ENCODE data around the gene RAB17. TPM values are rescaled to one million over a fixed set of nuclear protein-coding genes. Genes with fewer than 3 reads are reported as not detected.
A peak's percentile ranks its signal among the peaks of the same experiment; 100 is the strongest.

RAB17 gene
- total and polyA plus RNA-seq, 8 donors: 19.2 to 130 (median 30.7) TPM

DNA sequence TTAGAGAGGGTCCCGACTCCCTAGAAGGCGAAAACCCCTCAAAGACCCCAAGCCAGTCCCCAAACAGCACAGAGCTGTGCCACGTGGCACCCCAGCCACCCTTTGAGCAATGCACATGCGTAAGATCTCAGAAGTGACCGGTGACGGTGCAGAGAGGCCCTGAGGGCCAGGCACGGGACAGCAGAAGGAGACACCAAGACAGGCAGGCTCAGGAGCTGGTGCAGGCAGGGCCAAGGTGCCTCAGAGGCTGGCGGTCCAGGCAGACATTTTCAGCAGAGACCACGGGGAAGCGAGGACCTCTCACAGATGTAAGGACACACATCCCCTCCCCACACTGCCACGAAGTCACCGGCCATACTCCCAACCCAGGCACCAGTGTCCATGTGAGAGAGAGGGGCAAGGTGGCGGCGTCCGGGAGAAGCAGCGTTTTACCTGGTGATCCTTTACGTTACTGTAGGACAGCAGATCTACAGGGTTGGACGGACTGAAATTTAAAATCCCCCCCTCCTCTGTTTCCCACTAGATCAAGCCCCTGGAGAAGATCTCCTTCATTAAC, 2.0 kb upstream of the RAB17 start:
- DNase-seq (peak in 1 of 6 donors; percentile 33), ATAC-seq (no peak), FAIRE-seq (no peak)
- 93 to 96% methylated on average over 18 of the region's 18 CpGs for WGBS, 2 donors
- H3K36me3 ChIP-seq: no peaks in the 10 kb centered on the region
- peaks cover 18 to 28% (median 23%) of the 10 kb centered on the region in 3 donors for H3K4me1 ChIP-seq
- TF ChIP-seq CTCF (IDR thresholded peaks at IDR 0.05): no peak
- no peaks in the 10 kb centered on the region for H3K9me3 ChIP-seq
- peak overlapping the region in 2 of 4 donors; percentile 88 to 94 for H3K27ac ChIP-seq
- H3K4me3 ChIP-seq: no peak overlapping the region
- intact Hi-C loops (cut with DNase I): no loop called here
- no peaks in the 10 kb centered on the region for H3K27me3 ChIP-seq

GRCh38 chr2:237591141-237591881, 777 bp upstream of the RAB17 start:
- Histone ChIP-seq H3K36me3 (no peaks in the 10 kb centered on the region), H3K4me1 (peaks cover 18 to 31% (median 23%) of the 10 kb centered on the region in 3 donors), H3K4me3 (peak overlapping the region in 3 of 4 donors; percentile 27 to 44 (median 37)), H3K9me3 (no peaks in the 10 kb centered on the region), H3K27me3 (no peaks in the 10 kb centered on the region), H3K27ac (peak overlapping the region; percentile 69 to 94 (median 82))
- no peak for FAIRE-seq
- WGBS, 2 donors: 14 to 18% methylated on average over 19 of the region's 19 CpGs
- TF ChIP-seq CTCF (IDR thresholded peaks at IDR 0.05): no peak
- peak in 3 of 4 donors; percentile 2 to 15 (median 6) for ATAC-seq
- DNase-seq: peak in 5 of 6 donors; percentile 47 to 89 (median 86)
- intact Hi-C loops (cut with DNase I): no loop called here

- FAIRE-seq: no peak
- Histone ChIP-seq H3K4me3 (no peak overlapping the region), H3K27ac (no peak overlapping the region), H3K9me3 (no peaks in the 10 kb centered on the region), H3K36me3 (no peaks in the 10 kb centered on the region), H3K27me3 (no peaks in the 10 kb centered on the region), H3K4me1 (peaks cover 3 to 21% (median 8%) of the 10 kb centered on the region in 3 donors)
- WGBS, 2 donors: 71 to 78% methylated on average over 9 of the region's 9 CpGs
- peak in 2 of 6 donors; percentile 14 to 37 for DNase-seq
- intact Hi-C loops (cut with DNase I): no loop called here
- ATAC-seq: no peak
- no peak for TF ChIP-seq CTCF (IDR thresholded peaks at IDR 0.05)
Observed at GRCh38 chr2:237588044-237588696, 2.4 kb downstream of the RAB17 start.

DNA sequence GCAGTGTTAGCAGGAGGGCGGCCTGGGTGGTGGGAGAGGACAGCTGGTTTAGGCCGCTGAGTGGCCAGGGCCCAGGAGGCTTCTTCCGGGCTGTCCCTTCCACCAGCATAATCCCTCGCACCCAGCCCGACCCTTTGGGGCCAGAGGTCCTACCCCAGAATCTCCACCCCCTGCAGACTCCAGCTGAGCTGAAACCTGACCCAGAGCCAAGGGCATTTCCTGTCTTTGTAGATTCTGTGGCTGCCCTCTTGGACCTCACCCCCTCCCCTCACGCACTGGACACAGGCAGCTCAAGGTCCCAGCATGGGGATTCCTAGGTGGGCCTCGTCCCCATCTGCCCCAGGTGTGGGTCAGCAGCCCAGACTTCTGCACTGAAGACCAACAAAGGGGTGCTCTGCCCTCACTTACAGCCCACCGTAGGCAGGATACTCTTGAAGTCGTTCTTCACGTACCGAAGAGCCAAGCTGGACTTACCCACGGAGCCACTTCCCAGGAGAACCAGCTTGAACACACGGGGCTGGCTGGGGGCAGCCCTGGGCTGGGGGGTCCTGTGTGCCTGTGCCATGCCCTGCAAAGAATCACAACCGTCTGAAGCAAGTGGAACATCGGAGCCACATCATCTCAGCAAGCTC, 4.8 kb downstream of the RAB17 start:
- no peak for FAIRE-seq
- peaks cover 8 to 21% (median 13%) of the 10 kb centered on the region in 3 donors for H3K4me1 ChIP-seq
- H3K4me3 ChIP-seq: no peak overlapping the region
- H3K9me3 ChIP-seq: no peaks in the 10 kb centered on the region
- DNase-seq: peak in 1 of 6 donors; percentile 7
- ATAC-seq: no peak
- TF ChIP-seq CTCF (IDR thresholded peaks at IDR 0.05): no peak
- H3K27ac ChIP-seq: no peak overlapping the region
- H3K27me3 ChIP-seq: no peaks in the 10 kb centered on the region
- intact Hi-C loops (cut with DNase I): no loop called here
- H3K36me3 ChIP-seq: no peaks in the 10 kb centered on the region
- 83 to 85% methylated on average over 15 of the region's 15 CpGs for WGBS, 2 donors

Measured in pancreas (tissue), 10 donors.